HAP-1 (cell line): ENCODE measurements around the gene NKAIN1.
"Not testable (repeated sequence)": the region's sequence is repeated elsewhere in the genome, so short reads cannot be mapped to it uniquely, and the experiment has no call there.

Experiments used
- DNase-seq, 2 experiments: peaks; one replicate each; pipeline ENCODE4 v3.0.0-alpha.2; 2016 to 2020; ENCODE audit warnings: low spot score in 2 of 2
- H3K27me3 ChIP-seq: fragments of 250-450 bp; sonication (Bioruptor Pico); 2 replicates; pipeline ENCODE4 v1.5.1; 2020; ENCODE audit warnings: low read depth, mild to moderate bottlenecking, moderate library complexity
- H3K36me3 ChIP-seq: fragments of 250-450 bp; sonication (Bioruptor Pico); replicated peaks from 2 replicates; pipeline ENCODE4 v1.5.1; 2020; ENCODE audit warnings: mild to moderate bottlenecking
- H3K4me1 ChIP-seq: fragments of 250-450 bp; sonication (Bioruptor Pico); 2 replicates; pipeline ENCODE4 v1.5.1; 2020; ENCODE audit warnings: mild to moderate bottlenecking
- H3K4me3 ChIP-seq: fragments of 250-450 bp; sonication (Bioruptor Pico); 2 replicates; pipeline ENCODE4 v1.5.1; 2020; ENCODE audit warnings: mild to moderate bottlenecking, moderate library complexity
- H3K9me3 ChIP-seq: fragments of 250-450 bp; sonication (Bioruptor Pico); 2 replicates; pipeline ENCODE4 v1.5.1; 2020; ENCODE audit warnings: mild to moderate bottlenecking, moderate library complexity
- in situ Hi-C: fragments of 300-500 bp; cut with MboI; formaldehyde crosslinking; loops from 3 replicates; pipeline ENCODE4 v1.14.3; 2020; ENCODE audit warnings: low sequenced_read_pairs, inconsistent platforms, mixed read lengths

Gene NKAIN1

DNA sequence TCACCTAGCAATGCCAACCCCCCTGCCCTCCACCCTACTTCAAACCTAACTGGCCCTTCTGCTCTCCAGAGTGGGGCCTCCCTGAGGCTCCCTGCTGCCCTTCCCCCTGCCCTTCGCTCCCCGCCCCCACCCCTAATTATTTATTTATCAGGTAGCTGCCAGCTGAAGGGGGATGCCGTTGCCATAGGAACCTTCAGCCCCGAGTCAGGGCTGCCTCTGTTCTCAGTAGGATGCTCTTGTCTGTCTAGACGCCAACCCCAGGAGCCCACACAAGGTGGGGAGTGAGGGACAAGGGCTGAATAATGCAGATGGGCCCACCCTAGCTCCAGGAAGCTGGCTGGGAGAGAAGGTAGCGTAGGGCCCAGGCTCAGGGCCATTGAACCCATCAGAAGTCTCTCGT, 41.1 kb downstream of the NKAIN1 start:
- in situ Hi-C loops: no loop called here
- H3K36me3 ChIP-seq: no peaks in the 10 kb centered on the region
- H3K4me1 ChIP-seq: no peaks in the 10 kb centered on the region
- H3K27me3 ChIP-seq: no peaks in the 10 kb centered on the region
- DNase-seq: no peak
- no peak overlapping the region for H3K4me3 ChIP-seq
- H3K9me3 ChIP-seq: no peaks in the 10 kb centered on the region

- no peak overlapping the region for H3K4me3 ChIP-seq
- DNase-seq: no peak
- in situ Hi-C loops: no loop called here
These were observed 41.5 kb downstream of the NKAIN1 start for GRCh38 chr1:31198150-31198549.

GRCh38 chr1:31196685-31197084, 43.0 kb downstream of the NKAIN1 start:
- Histone ChIP-seq H3K9me3 (no peaks in the 10 kb centered on the region), H3K4me1 (no peaks in the 10 kb centered on the region), H3K4me3 (no peak overlapping the region), H3K36me3 (no peaks in the 10 kb centered on the region), H3K27me3 (no peaks in the 10 kb centered on the region)
- in situ Hi-C loops: no loop called here
- no peak for DNase-seq

More at GRCh38 chr1:31198150-31198549, 41.5 kb downstream of the NKAIN1 start:
- no peaks in the 10 kb centered on the region for H3K4me1 ChIP-seq
- no peaks in the 10 kb centered on the region for H3K9me3 ChIP-seq
- H3K27me3 ChIP-seq: no peaks in the 10 kb centered on the region
- no peaks in the 10 kb centered on the region for H3K36me3 ChIP-seq

DNA sequence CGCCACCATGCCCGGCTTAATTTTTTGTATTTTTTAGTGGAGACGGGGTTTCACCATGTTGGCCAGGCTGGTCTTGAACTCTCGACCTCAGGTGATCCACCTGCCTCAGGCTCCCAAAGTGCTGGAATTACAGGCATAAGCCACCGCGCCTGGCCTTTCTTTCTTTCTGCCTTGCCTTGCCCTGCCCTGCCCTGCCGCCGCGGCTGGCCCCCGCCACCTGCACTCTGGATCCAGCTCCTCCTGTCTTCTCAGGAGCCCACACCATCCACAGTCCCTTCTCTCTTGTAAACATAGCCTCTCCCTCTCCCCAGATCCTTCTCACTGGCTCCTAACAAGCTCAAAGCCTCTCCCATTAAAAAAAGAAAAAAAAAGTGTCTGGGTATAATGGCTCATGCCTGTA, 44.4 kb downstream of the NKAIN1 start:
- H3K9me3 ChIP-seq, in situ Hi-C loops, DNase-seq, H3K27me3 ChIP-seq, H3K4me1 ChIP-seq, H3K36me3 ChIP-seq, H3K4me3 ChIP-seq: not testable (repeated sequence)

- Histone ChIP-seq H3K36me3 (no peaks in the 10 kb centered on the region), H3K9me3 (no peaks in the 10 kb centered on the region), H3K4me1 (no peaks in the 10 kb centered on the region), H3K27me3 (no peaks in the 10 kb centered on the region), H3K4me3 (no peak overlapping the region)
- in situ Hi-C loops: no loop called here
- no peak for DNase-seq
These were observed 46.0 kb downstream of the NKAIN1 start for GRCh38 chr1:31193729-31194128.

GRCh38 chr1:31191281-31191680, 48.4 kb downstream of the NKAIN1 start:
- Histone ChIP-seq H3K9me3 (no peaks in the 10 kb centered on the region), H3K27me3 (no peaks in the 10 kb centered on the region), H3K4me1 (no peaks in the 10 kb centered on the region), H3K4me3 (no peak overlapping the region), H3K36me3 (no peaks in the 10 kb centered on the region)
- DNase-seq: no peak
- in situ Hi-C loops: no loop called here

GRCh38 chr1:31189696-31190674, 49.7 kb downstream of the NKAIN1 start:
- Histone ChIP-seq H3K4me1 (no peaks in the 10 kb centered on the region), H3K36me3 (no peaks in the 10 kb centered on the region), H3K4me3 (no peak overlapping the region), H3K27me3 (no peaks in the 10 kb centered on the region), H3K9me3 (no peaks in the 10 kb centered on the region)
- in situ Hi-C loops: loop anchor here (10.0 kb wide), 1 partner anchor 355 kb away; no protein-coding TSS in a partner anchor
- DNase-seq: no peak

DNA sequence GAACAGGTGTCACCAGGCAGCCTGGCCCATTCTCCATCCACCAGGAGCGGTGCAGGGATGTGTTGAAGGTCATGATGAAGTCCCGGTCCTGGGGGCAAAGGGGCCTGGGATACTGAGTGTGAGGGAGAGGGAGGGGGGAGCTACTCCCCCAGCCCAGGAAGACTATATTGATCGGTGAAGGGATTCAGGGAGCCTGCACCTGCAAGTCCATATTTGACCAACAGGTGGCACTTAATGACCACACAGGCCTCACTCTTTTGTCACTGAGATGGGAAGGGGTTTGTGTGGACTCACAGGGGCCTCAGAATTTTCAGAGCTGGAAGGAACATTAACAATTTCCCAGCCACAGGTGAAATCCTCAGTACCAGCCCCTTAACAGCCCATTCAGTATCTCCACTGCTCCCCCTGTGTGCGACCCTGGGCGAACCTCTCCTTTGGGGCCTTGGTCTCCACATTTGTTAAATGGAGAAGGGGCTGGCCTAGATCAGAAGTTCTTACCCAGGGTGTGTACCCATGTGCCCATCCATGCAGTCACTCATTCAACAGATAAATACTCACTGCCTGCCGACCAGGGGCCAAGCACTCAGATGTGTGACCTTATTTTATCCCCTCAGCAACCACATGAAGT, 55.6 kb downstream of the NKAIN1 start:
- in situ Hi-C loops: loop anchor here (5.0 to 10.0 kb wide), 2 partner anchors 233 to 361 kb away; no protein-coding TSS in a partner anchor
- no peaks in the 10 kb centered on the region; the same call in 1 of the 2 replicates for H3K4me1 ChIP-seq
- peak; percentile 52 to 78 for DNase-seq
- H3K36me3 ChIP-seq: no peaks in the 10 kb centered on the region
- H3K4me3 ChIP-seq: no peak overlapping the region
- H3K27me3 ChIP-seq: no peaks in the 10 kb centered on the region
- no peaks in the 10 kb centered on the region for H3K9me3 ChIP-seq

- no peak overlapping the region for H3K4me3 ChIP-seq
- H3K9me3 ChIP-seq: no peaks in the 10 kb centered on the region
- no peaks in the 10 kb centered on the region; the same call in 1 of the 2 replicates for H3K4me1 ChIP-seq
- H3K27me3 ChIP-seq: no peaks in the 10 kb centered on the region
- DNase-seq: no peak
- no peaks in the 10 kb centered on the region for H3K36me3 ChIP-seq
- in situ Hi-C loops: loop anchor here (5.0 to 10.0 kb wide), 2 partner anchors 234 to 362 kb away; no protein-coding TSS in a partner anchor
These were observed 56.6 kb downstream of the NKAIN1 start for GRCh38 chr1:31183126-31183525.

GRCh38 chr1:31182352-31182751, 57.3 kb downstream of the NKAIN1 start:
- Histone ChIP-seq H3K27me3 (no peaks in the 10 kb centered on the region), H3K4me1 (no peaks in the 10 kb centered on the region; the same call in 1 of the 2 replicates), H3K4me3 (no peak overlapping the region; the same call in 1 of the 2 replicates), H3K9me3 (no peaks in the 10 kb centered on the region), H3K36me3 (no peaks in the 10 kb centered on the region)
- in situ Hi-C loops: loop anchor here (5.0 to 10.0 kb wide), 2 partner anchors 235 to 362 kb away; no protein-coding TSS in a partner anchor
- peak; percentile 55 to 88 for DNase-seq

- peak overlapping the region; percentile 12 for H3K4me3 ChIP-seq
- no peaks in the 10 kb centered on the region; the same call in 1 of the 2 replicates for H3K4me1 ChIP-seq
- no peaks in the 10 kb centered on the region for H3K9me3 ChIP-seq
- H3K27me3 ChIP-seq: no peaks in the 10 kb centered on the region
- peak; percentile 27 to 83 for DNase-seq
- no peaks in the 10 kb centered on the region for H3K36me3 ChIP-seq
- in situ Hi-C loops: loop anchor here (5.0 to 10.0 kb wide), 2 partner anchors 236 to 363 kb away; no protein-coding TSS in a partner anchor
These were observed 58.0 kb downstream of the NKAIN1 start for GRCh38 chr1:31181515-31182343.

DNA sequence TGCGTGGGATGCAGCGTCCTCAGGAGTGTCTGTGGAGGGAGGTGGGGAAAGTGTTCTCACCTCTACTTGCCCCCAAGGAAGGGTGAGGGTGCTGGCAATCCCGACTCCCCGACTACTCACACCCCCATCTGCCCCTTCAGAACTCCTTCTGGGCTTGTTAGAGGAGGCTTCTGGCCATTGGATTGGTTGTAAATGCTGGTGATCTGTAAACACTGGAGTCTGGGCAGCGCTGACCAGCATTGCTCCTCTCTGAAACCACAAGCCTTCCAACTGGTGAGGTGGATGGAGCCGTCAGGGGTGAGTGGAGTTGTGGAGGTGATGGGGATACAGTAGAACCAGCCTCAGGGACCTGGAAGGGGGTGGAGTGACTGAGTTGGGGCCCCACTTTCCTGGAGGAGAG, 59.3 kb downstream of the NKAIN1 start:
- H3K9me3 ChIP-seq: no peaks in the 10 kb centered on the region
- H3K36me3 ChIP-seq: no peaks in the 10 kb centered on the region
- H3K4me3 ChIP-seq: no peak overlapping the region
- no peaks in the 10 kb centered on the region for H3K27me3 ChIP-seq
- in situ Hi-C loops: loop anchor here (5.0 to 10.0 kb wide), 2 partner anchors 237 to 364 kb away; no protein-coding TSS in a partner anchor
- no peaks in the 10 kb centered on the region; the same call in 1 of the 2 replicates for H3K4me1 ChIP-seq
- DNase-seq: no peak

GRCh38 chr1:31176291-31176690, 63.4 kb downstream of the NKAIN1 start:
- H3K4me3 ChIP-seq, DNase-seq, H3K4me1 ChIP-seq, H3K27me3 ChIP-seq, H3K9me3 ChIP-seq, in situ Hi-C loops, H3K36me3 ChIP-seq: not testable (repeated sequence)
